Lung (tissue), 14 donors: ENCODE results near the gene PCDH11Y. TPM values are rescaled to one million over a fixed set of nuclear protein-coding genes. Genes with fewer than 3 reads are reported as not detected.
A peak's percentile ranks its signal among the peaks of the same experiment; 100 is the strongest.
"Not testable (repeated sequence)": the region's sequence is repeated elsewhere in the genome, so short reads cannot be mapped to it uniquely, and the experiment has no call there.

Source experiments
- ATAC-seq: fragments of 200-7000 bp; cut with Tn5 transposase; one replicate; pipeline ENCODE4 v1.9.1; 2020; ENCODE audit warnings: moderate number of reproducible peaks; ENCODE audit not compliant: insufficient read depth, low FRiP score
- DNase-seq, 3 donors: peaks; one replicate each; pipeline ENCODE4 v3.0.0-alpha.2; 2013 to 2017
- H3K27ac ChIP-seq, 2 donors: one replicate each; pipeline ENCODE4 v1.5.1; 2013; ENCODE audit warnings: mild to moderate bottlenecking in 2 of 2, moderate library complexity in 2 of 2, control low read depth in 1 of 2, inconsistent platforms in 1 of 2, low read depth in 1 of 2, low read length in 1 of 2
- H3K27me3 ChIP-seq, 3 donors: one replicate each; pipeline ENCODE4 v1.5.1; 2013; ENCODE audit warnings: low read length in 2 of 3; ENCODE audit not compliant: control insufficient read depth in 3 of 3, insufficient read depth in 3 of 3
- H3K36me3 ChIP-seq, 4 donors: one replicate each; pipeline ENCODE4 v1.5.1; 2013; ENCODE audit warnings: low read length in 4 of 4, mild to moderate bottlenecking in 1 of 4, moderate library complexity in 1 of 4; ENCODE audit not compliant: control insufficient read depth in 4 of 4, insufficient read depth in 4 of 4
- H3K4me1 ChIP-seq, 5 donors: one replicate each; pipeline ENCODE4 v1.5.1; 2013; ENCODE audit warnings: low read length in 5 of 5, mild to moderate bottlenecking in 2 of 5, moderate library complexity in 1 of 5; ENCODE audit not compliant: control insufficient read depth in 5 of 5, insufficient read depth in 5 of 5
- H3K4me3 ChIP-seq: one replicate; pipeline ENCODE4 v1.5.1; 2013; ENCODE audit warnings: mild to moderate bottlenecking, control low read depth, moderate library complexity
- H3K9ac ChIP-seq, 2 donors: one replicate each; pipeline ENCODE4 v1.5.1; 2013; ENCODE audit warnings: low read length in 2 of 2, control low read depth in 1 of 2; ENCODE audit not compliant: insufficient read depth in 1 of 2
- H3K9me3 ChIP-seq, 4 donors: one replicate each; pipeline ENCODE4 v1.5.1; 2013; ENCODE audit warnings: low read length in 3 of 4, mild to moderate bottlenecking in 1 of 4, moderate library complexity in 1 of 4; ENCODE audit not compliant: control insufficient read depth in 4 of 4, insufficient read depth in 3 of 4
- WGBS, 2 donors: extraction: QIAGEN DNeasy Blood & Tissue Kit; methylation state at CpG; one replicate each; pipeline ENCODE4 v1.1.7; 2013; 5-methylcytosine and 5-hydroxymethylcytosine counted together
- long read RNA-seq, 5 donors: transcript quantifications; one replicate each; lab custom pipeline, GENCODE V29; 2026
- polyA plus RNA-seq, 2 donors: library from polyadenylated mRNA; stranded (reverse); fragments of 200-250 nt; gene quantifications; one replicate each; pipeline ENCODE4 v1.2.1, GENCODE V29; 2013
- total RNA-seq, 2 donors: library from RNA; depleted of rRNA in 1 of 2; stranded (reverse); fragments of >200 nt in 1 of 2; gene quantifications; one replicate each; pipeline ENCODE4 v1.2.1, GENCODE V29; 2014 to 2021
- donor health status: Bipolar disorder and iron deficiency.
- donor health status: healthy.
- donor health status: DM: yes; HTN: yes; CAD: no.

PCDH11Y gene
- total RNA-seq = not detected
- under 1 TPM in 1 of 2 donors, not detected in 1; 0.02 TPM for polyA plus RNA-seq
- long read RNA-seq, donor 1 = 0 reads
- long read RNA-seq, donor 2 = 0 reads
- long read RNA-seq, donor 3 = 0 reads
- long read RNA-seq, donor 4, full-length matches to known transcripts = 1 of 1 reads
- long read RNA-seq, donor 4, partial matches to known transcripts = 0 of 1 reads
- long read RNA-seq, donor 4, other reads (novel, unspliced or antisense) = 0 of 1 reads
- long read RNA-seq, donor 5 = 0 reads

DNA sequence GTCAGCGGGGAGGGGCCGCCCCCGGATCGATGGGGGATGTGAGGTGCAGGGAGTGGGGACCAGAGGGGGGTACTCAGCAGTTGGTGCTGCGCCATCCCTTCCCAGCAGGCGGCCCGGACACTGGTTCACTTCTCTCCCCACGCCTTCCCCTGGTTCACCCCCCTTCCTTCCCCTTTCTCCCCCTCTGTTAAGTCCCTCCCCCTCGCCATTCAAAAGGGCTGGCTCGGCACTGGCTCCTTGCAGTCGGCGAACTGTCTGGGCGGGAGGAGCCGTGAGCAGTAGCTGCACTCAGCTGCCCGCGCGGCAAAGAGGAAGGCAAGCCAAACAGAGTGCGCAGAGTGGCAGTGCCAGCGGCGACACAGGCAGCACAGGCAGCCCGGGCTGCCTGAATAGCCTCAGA is at the start of gene PCDH11Y:
PCDH11Y (plus strand) TSS at position 240 of the 400 bp plus-strand sequence. CDS start 56,804 bp downstream, outside the sequence.
- no CpG with 5 or more reads among the region's 21 CpGs for WGBS, 2 donors
- not testable (repeated sequence) for H3K4me3 ChIP-seq
- peak in 1 of 3 donors; percentile 72 for DNase-seq

DNA sequence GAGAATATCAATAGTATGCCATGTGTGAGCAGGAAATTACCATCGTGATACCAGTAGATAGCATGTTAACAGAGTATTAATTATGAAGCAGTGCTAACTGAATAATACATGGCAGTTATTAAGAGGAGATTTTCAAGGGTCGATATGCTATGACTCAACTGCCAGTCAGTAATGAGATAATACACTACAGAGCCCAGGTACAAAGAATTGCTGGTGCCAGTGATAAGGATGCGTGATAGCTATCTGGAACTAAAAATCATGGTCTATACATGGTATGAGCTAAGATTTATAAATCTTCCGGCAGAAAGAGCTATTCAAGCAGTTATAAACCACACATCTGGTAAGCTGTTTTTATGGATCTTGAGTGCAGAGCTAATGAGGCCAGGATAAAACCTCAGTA is 32.2 kb upstream of the PCDH11Y start:
- ATAC-seq, DNase-seq, H3K36me3 ChIP-seq, H3K4me3 ChIP-seq, H3K27me3 ChIP-seq, H3K4me1 ChIP-seq, H3K9ac ChIP-seq, H3K9me3 ChIP-seq, H3K27ac ChIP-seq: not testable (repeated sequence)
- WGBS, 2 donors = 67% methylated on average over 1 of the region's 4 CpGs; no CpG with 5 or more reads in 1 of the 2 donors

More for the DNA sequence above, at the start of gene PCDH11Y:
- not testable (repeated sequence) for H3K27me3 ChIP-seq, H3K9ac ChIP-seq, H3K27ac ChIP-seq, H3K36me3 ChIP-seq, H3K4me1 ChIP-seq, ATAC-seq, H3K9me3 ChIP-seq

- H3K27ac ChIP-seq, H3K27me3 ChIP-seq, H3K9ac ChIP-seq, ATAC-seq, H3K9me3 ChIP-seq, H3K4me1 ChIP-seq, H3K36me3 ChIP-seq, H3K4me3 ChIP-seq: not testable (repeated sequence)
- 18% methylated on average over 2 of the region's 8 CpGs; no CpG with 5 or more reads in 1 of the 2 donors for WGBS, 2 donors
- DNase-seq = peak in 1 of 3 donors; percentile 2
Measured at GRCh38 chrY:4991743-4992400, 8.2 kb upstream of the PCDH11Y start.

- not testable (repeated sequence) for ATAC-seq
Measured at GRCh38 chrY:4994892-4995291, 5.2 kb upstream of the PCDH11Y start.

DNA sequence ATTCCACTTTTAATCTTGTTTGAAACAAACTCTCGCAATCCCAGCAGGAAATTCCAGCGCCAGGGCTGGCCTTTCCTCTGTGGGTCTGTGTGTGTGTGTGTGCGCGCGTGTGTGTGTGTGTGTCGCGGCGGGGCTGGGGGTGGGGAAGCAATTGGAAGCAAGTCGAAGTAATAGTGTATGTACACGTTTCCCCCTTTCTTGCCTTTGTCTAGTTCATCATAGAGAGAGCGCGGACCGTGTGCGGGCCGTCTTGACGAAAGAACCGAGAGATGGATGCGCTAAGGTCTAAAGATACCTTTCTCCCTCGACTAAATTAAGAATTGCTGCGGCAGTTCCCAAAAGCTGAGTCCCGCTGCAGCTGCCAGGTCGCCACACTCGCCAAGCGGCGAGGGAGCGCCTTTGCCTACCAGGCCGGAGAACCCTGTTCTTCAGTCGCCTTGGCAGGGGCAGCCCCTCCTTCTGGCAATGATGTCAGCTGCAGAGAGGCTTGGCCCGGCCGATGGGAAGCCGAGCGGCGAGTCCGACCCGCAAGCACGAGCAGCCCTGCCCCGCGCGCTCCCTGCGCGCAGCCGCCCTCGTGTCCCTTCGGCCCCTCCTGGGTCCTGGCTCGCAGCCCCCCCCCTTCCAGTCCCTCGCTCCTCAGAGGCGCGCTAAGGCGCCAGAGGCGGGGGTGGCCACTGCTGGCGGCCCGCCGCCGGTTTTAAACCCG is 2.5 kb downstream of the PCDH11Y start:
- H3K4me3 ChIP-seq, H3K36me3 ChIP-seq, H3K27me3 ChIP-seq, H3K27ac ChIP-seq, H3K9ac ChIP-seq, ATAC-seq, H3K4me1 ChIP-seq, H3K9me3 ChIP-seq: not testable (repeated sequence)
- WGBS, 2 donors = 0 to 17% methylated on average over 1 to 13 of the region's 55 CpGs
- DNase-seq = peak in 1 of 3 donors; percentile 31

More at GRCh38 chrY:4994892-4995291, 5.2 kb upstream of the PCDH11Y start:
- not testable (repeated sequence) for H3K9ac ChIP-seq, H3K36me3 ChIP-seq, H3K4me1 ChIP-seq, H3K27me3 ChIP-seq, H3K9me3 ChIP-seq, H3K4me3 ChIP-seq, H3K27ac ChIP-seq
- peak in 1 of 3 donors; percentile 12 for DNase-seq
- WGBS, 2 donors = 33% methylated on average over 4 of the region's 5 CpGs; no CpG with 5 or more reads in 1 of the 2 donors

DNA sequence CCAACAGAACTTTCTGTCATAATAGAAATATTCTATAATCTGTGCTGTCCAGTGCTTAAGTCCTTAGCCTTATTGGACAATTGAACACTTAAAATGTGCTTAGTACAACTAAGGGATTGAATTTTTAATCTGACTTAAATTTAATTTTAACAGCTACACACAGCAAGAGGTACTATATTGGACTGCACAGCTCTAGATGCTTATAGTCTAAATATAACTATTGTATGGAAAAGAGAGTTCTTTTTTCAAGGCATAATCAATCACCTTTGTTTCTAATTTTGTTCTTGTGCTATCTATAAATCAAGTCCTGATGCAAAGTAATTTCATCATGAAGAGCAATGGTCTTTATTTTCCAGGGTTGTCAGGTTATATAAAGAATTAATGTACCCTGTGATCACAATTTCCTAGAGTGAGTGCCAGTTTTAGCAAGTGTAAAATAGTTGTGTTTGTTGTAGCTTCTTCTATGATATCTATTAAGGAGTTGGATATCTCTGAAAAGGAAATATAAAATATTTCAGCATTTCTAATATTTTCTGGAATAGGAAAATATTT is 39.0 kb downstream of the PCDH11Y start:
- not testable (repeated sequence) for H3K4me1 ChIP-seq, H3K9ac ChIP-seq, H3K27me3 ChIP-seq, ATAC-seq, DNase-seq, H3K4me3 ChIP-seq, H3K36me3 ChIP-seq, H3K27ac ChIP-seq, H3K9me3 ChIP-seq

DNA sequence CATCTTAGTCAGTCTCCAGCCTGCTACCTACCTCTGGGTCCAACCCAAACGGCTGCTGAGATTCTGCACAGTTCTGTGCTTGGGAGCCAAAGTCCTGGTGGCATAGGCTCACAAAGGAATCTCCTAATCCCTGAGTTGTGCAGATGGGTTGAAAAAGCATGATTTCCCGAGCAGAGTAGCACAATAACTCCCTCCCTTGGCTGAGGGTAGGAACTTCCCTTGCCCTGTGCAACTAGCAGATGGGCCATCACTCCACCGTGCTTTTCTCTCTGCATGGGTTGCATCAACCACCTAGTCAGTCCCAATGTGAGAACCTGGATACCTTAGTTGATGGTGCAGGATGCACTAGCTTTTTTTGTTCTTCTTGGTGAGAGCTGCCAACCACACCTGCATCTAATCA is 82.9 kb downstream of the PCDH11Y start:
- not testable (repeated sequence) for H3K27me3 ChIP-seq, ATAC-seq, H3K36me3 ChIP-seq, H3K27ac ChIP-seq, H3K9me3 ChIP-seq, DNase-seq, H3K9ac ChIP-seq, H3K4me1 ChIP-seq, H3K4me3 ChIP-seq
- 66% methylated on average over 3 of the region's 3 CpGs; no CpG with 5 or more reads in 1 of the 2 donors for WGBS, 2 donors

DNA sequence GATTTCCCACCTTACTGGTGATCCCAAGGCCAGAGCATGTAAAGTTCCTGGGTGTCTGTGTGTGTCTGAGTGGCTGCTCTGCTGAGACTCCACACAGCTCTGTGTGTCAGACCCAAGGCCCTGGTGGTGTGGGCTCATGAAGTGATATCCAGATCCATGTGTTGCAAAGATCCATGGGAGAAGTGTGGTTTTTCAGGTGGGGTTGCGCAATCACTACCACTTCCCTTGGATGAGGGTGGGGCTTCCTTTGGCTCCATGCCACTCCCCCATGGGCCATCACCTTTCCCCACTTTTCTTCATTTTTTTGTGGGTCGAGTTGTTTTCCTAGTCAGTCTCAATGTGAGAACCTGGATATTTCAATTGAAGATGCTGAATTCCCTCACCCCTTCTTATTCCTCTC is 182.9 kb downstream of the PCDH11Y start:
- H3K9ac ChIP-seq, H3K9me3 ChIP-seq, H3K36me3 ChIP-seq, ATAC-seq, H3K4me1 ChIP-seq, H3K27ac ChIP-seq, DNase-seq, H3K27me3 ChIP-seq, H3K4me3 ChIP-seq: not testable (repeated sequence)
- WGBS, 2 donors = 80 to 89% methylated on average over 1 to 2 of the region's 2 CpGs
